GM21529 (cell line): ENCODE results near the gene PSMC5.
"Not testable (repeated sequence)": the region's sequence is repeated elsewhere in the genome, so short reads cannot be mapped to it uniquely, and the experiment has no call there.

ENCODE experiments used
- ATAC-seq: cut with Tn5 transposase; IDR thresholded peaks from one replicate; pipeline ENCODE4 v1.9.1; 2021; ENCODE audit not compliant: unreplicated experiment

The PSMC5 gene

GRCh38 chr17:63869491-63870291 lies 42.5 kb downstream of the PSMC5 start:
- not testable (repeated sequence) for ATAC-seq

GRCh38 chr17:63870292-63870665 lies 43.0 kb downstream of the PSMC5 start:
- ATAC-seq = not testable (repeated sequence)

- not testable (repeated sequence) for ATAC-seq
These were observed 44.6 kb downstream of the PSMC5 start for GRCh38 chr17:63871646-63872365.

GRCh38 chr17:63873577-63873976 lies 46.3 kb downstream of the PSMC5 start, which contains the start of gene CSH2:
CSH2 (minus strand) TSS chr17:63873677; CDS start chr17:63873614, 63 bp downstream.
- ATAC-seq = not testable (repeated sequence)

- not testable (repeated sequence) for ATAC-seq
These were observed 46.9 kb downstream of the PSMC5 start for GRCh38 chr17:63874061-63874626.

- not testable (repeated sequence) for ATAC-seq
These were observed 47.5 kb downstream of the PSMC5 start for GRCh38 chr17:63874693-63875092.

- ATAC-seq = not testable (repeated sequence)
These were observed 51.2 kb downstream of the PSMC5 start for GRCh38 chr17:63878413-63878812.

DNA sequence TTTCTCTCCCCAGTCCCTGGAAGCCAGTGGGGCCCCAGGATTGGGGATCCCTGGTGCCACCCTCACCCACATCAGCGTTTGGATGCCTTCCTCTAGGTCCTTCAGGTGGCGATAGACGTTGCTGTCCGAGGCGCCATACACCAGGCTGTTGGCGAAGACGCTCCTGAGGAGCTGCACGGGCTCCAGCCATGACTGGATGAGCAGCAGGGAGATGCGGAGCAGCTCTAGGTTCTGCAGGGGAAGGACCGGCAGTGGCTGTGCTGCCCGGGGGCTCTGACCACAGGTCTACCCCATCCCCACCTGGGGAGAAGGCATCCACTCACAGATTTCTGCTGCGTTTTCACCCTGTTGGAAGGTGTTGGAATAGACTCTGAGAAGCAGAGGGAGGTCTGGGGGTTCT lies 53.5 kb downstream of the PSMC5 start:
- no peak for ATAC-seq

DNA sequence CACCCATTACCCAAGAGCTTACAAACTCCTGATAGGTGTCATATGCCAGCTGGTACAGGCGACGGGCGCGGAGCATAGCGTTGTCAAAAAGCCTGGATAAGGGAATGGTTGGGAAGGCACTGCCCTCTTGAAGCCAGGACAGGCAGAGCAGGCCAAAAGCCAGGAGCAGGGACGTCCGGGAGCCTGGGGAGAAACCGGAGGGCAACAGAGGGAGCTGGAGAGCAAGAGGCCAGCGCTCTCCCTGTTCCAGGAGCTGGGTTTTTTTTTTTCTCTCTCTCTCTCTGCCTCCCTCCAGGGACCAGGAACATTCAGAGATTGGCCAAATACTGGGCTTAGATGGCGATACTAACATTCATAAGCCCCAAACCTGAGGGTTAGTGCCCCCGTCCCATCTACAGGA lies 54.1 kb downstream of the PSMC5 start:
- not testable (repeated sequence) for ATAC-seq
